Measurements from ENCODE around the gene TBC1D2B.
A peak's percentile ranks its signal among the peaks of the same experiment; 100 is the strongest.

The TBC1D2B gene
- 54.2 to 372 (median 119) reads per million in 9 experiments for total RNA-seq

- peak; percentile 84 for ATAC-seq (replicated peaks)
- peaks cover 38 to 40% of the 10 kb centered on the region in 2 donors for H3K4me1 Mint-ChIP-seq (ENCODE audit: low read depth in 2 of 2)
- H3K4me3 Mint-ChIP-seq, result peak within 1 kb of the TSS; percentile 94 to 100
- H3K27me3 Mint-ChIP-seq, result no peaks in the 10 kb centered on the region
- peaks cover 13% of the 10 kb centered on the region for H3K36me3 Mint-ChIP-seq (ENCODE audit: insufficient read depth)
- peak within 1 kb of the TSS; percentile 94 to 100 for H3K27ac Mint-ChIP-seq
- H3K9me3 Mint-ChIP-seq, result no peaks in the 10 kb centered on the region
- DNase-seq, result peak; percentile 55 to 60 (median 59)
These were observed at the start of gene TBC1D2B for GRCh38 chr15:78077053-78077870. Gene TBC1D2B (minus strand): TSS chr15:78077711. CDS start chr15:78077652, 59 bp downstream.

- H3K36me3 Mint-ChIP-seq (ENCODE audit: insufficient read depth), result peaks cover 1% of the 10 kb centered on the region
- H3K27ac Mint-ChIP-seq, result no peak overlapping the region
- peaks cover 3 to 6% of the 10 kb centered on the region in 2 donors for H3K4me1 Mint-ChIP-seq (ENCODE audit: low read depth in 2 of 2)
- H3K4me3 Mint-ChIP-seq, result no peak overlapping the region
- no peaks in the 10 kb centered on the region for H3K9me3 Mint-ChIP-seq
- no peak for DNase-seq
- no peaks in the 10 kb centered on the region for H3K27me3 Mint-ChIP-seq
- no peak for ATAC-seq (replicated peaks)
These were observed 47.8 kb upstream of the TBC1D2B start for GRCh38 chr15:78125267-78125666.

GRCh38 chr15:78120523-78120922 lies 43.0 kb upstream of the TBC1D2B start:
- no peak for ATAC-seq (replicated peaks)
- Mint-ChIP-seq H3K4me3 (no peak overlapping the region), H3K9me3 (no peaks in the 10 kb centered on the region), H3K36me3 (ENCODE audit: insufficient read depth) (peaks cover 3% of the 10 kb centered on the region), H3K27ac (no peak overlapping the region), H3K4me1 (ENCODE audit: low read depth in 2 of 2) (no peaks in the 10 kb centered on the region), H3K27me3 (no peaks in the 10 kb centered on the region)
- no peak for DNase-seq

GRCh38 chr15:78112551-78112950 lies 35.0 kb upstream of the TBC1D2B start:
- no peaks in the 10 kb centered on the region for H3K9me3 Mint-ChIP-seq
- H3K36me3 Mint-ChIP-seq (ENCODE audit: insufficient read depth), result peaks cover 7% of the 10 kb centered on the region
- DNase-seq (no peak), ATAC-seq (replicated peaks) (no peak)
- no peak overlapping the region for H3K4me3 Mint-ChIP-seq
- peak overlapping the region in 1 of 2 donors; percentile 15 for H3K27ac Mint-ChIP-seq
- H3K4me1 Mint-ChIP-seq (ENCODE audit: low read depth in 2 of 2), result peaks cover 5 to 9% of the 10 kb centered on the region in 2 donors
- H3K27me3 Mint-ChIP-seq, result no peaks in the 10 kb centered on the region

- no peak for ATAC-seq (replicated peaks)
- DNase-seq, result no peak
- H3K4me1 Mint-ChIP-seq (ENCODE audit: low read depth in 2 of 2), result peaks cover 6 to 9% of the 10 kb centered on the region in 2 donors
- peak overlapping the region in 1 of 2 donors; percentile 62 for H3K27ac Mint-ChIP-seq
- H3K36me3 Mint-ChIP-seq (ENCODE audit: insufficient read depth), result peaks cover 7% of the 10 kb centered on the region
- no peaks in the 10 kb centered on the region for H3K27me3 Mint-ChIP-seq
- H3K4me3 Mint-ChIP-seq, result no peak overlapping the region
- H3K9me3 Mint-ChIP-seq, result no peaks in the 10 kb centered on the region
These were observed 34.3 kb upstream of the TBC1D2B start for GRCh38 chr15:78111788-78112187.

GRCh38 chr15:78110916-78111475 lies 33.5 kb upstream of the TBC1D2B start:
- H3K27ac Mint-ChIP-seq, result no peak overlapping the region
- no peak for ATAC-seq (replicated peaks)

GRCh38 chr15:78110096-78110495 lies 32.6 kb upstream of the TBC1D2B start:
- no peak for ATAC-seq (replicated peaks)
- H3K36me3 Mint-ChIP-seq (ENCODE audit: insufficient read depth), result peaks cover 4% of the 10 kb centered on the region
- no peaks in the 10 kb centered on the region for H3K27me3 Mint-ChIP-seq
- no peak for DNase-seq
- no peak overlapping the region for H3K4me3 Mint-ChIP-seq
- H3K9me3 Mint-ChIP-seq, result no peaks in the 10 kb centered on the region
- H3K4me1 Mint-ChIP-seq (ENCODE audit: low read depth in 2 of 2), result peaks cover 21 to 23% of the 10 kb centered on the region in 2 donors
- no peak overlapping the region for H3K27ac Mint-ChIP-seq

More at GRCh38 chr15:78110916-78111475, 33.5 kb upstream of the TBC1D2B start:
- H3K4me3 Mint-ChIP-seq, result no peak overlapping the region
- H3K27me3 Mint-ChIP-seq, result no peaks in the 10 kb centered on the region
- DNase-seq, result no peak
- peaks cover 12 to 15% of the 10 kb centered on the region in 2 donors for H3K4me1 Mint-ChIP-seq (ENCODE audit: low read depth in 2 of 2)
- no peaks in the 10 kb centered on the region for H3K9me3 Mint-ChIP-seq
- H3K36me3 Mint-ChIP-seq (ENCODE audit: insufficient read depth), result peaks cover 4% of the 10 kb centered on the region

- H3K4me1 Mint-ChIP-seq (ENCODE audit: low read depth in 2 of 2), result peaks cover 31 to 33% of the 10 kb centered on the region in 2 donors
- no peak for ATAC-seq (replicated peaks)
- H3K9me3 Mint-ChIP-seq, result no peaks in the 10 kb centered on the region
- no peak for DNase-seq
- H3K36me3 Mint-ChIP-seq (ENCODE audit: insufficient read depth), result peaks cover 4% of the 10 kb centered on the region
- H3K4me3 Mint-ChIP-seq, result no peak overlapping the region
- H3K27me3 Mint-ChIP-seq, result no peaks in the 10 kb centered on the region
- H3K27ac Mint-ChIP-seq, result peak overlapping the region in 1 of 2 donors; percentile 28
These were observed 31.6 kb upstream of the TBC1D2B start for GRCh38 chr15:78109156-78109555.

- H3K4me3 Mint-ChIP-seq, result no peak overlapping the region
- H3K9me3 Mint-ChIP-seq, result no peaks in the 10 kb centered on the region
- peak; percentile 81 to 83 (median 81) for DNase-seq
- ATAC-seq (replicated peaks), result peak; percentile 78
- peak overlapping the region; percentile 8 to 28 for H3K27ac Mint-ChIP-seq
- no peaks in the 10 kb centered on the region for H3K27me3 Mint-ChIP-seq
- H3K4me1 Mint-ChIP-seq (ENCODE audit: low read depth in 2 of 2), result peaks cover 36 to 37% of the 10 kb centered on the region in 2 donors
- peaks cover 4% of the 10 kb centered on the region for H3K36me3 Mint-ChIP-seq (ENCODE audit: insufficient read depth)
These were observed 31.0 kb upstream of the TBC1D2B start for GRCh38 chr15:78108300-78109084.

- DNase-seq (no peak), ATAC-seq (replicated peaks) (no peak)
- Mint-ChIP-seq H3K4me3 (no peak overlapping the region), H3K9me3 (no peaks in the 10 kb centered on the region), H3K27me3 (no peaks in the 10 kb centered on the region), H3K27ac (peak overlapping the region in 1 of 2 donors; percentile 73), H3K36me3 (ENCODE audit: insufficient read depth) (peaks cover 4% of the 10 kb centered on the region), H3K4me1 (ENCODE audit: low read depth in 2 of 2) (peaks cover 43 to 47% of the 10 kb centered on the region in 2 donors)
These were observed 30.0 kb upstream of the TBC1D2B start for GRCh38 chr15:78107471-78107870.

GRCh38 chr15:78105476-78106241 lies 28.1 kb upstream of the TBC1D2B start:
- peak overlapping the region; percentile 57 to 78 for H3K4me3 Mint-ChIP-seq
- no peak for DNase-seq
- ATAC-seq (replicated peaks), result no peak
- no peaks in the 10 kb centered on the region for H3K9me3 Mint-ChIP-seq
- peaks cover 43 to 50% of the 10 kb centered on the region in 2 donors for H3K4me1 Mint-ChIP-seq (ENCODE audit: low read depth in 2 of 2)
- peak overlapping the region; percentile 44 to 84 for H3K27ac Mint-ChIP-seq
- no peaks in the 10 kb centered on the region for H3K27me3 Mint-ChIP-seq
- peaks cover 4% of the 10 kb centered on the region for H3K36me3 Mint-ChIP-seq (ENCODE audit: insufficient read depth)

- DNase-seq (no peak), ATAC-seq (replicated peaks) (no peak)
- peak overlapping the region; percentile 57 to 78 for H3K4me3 Mint-ChIP-seq
- H3K4me1 Mint-ChIP-seq (ENCODE audit: low read depth in 2 of 2), result peaks cover 43 to 50% of the 10 kb centered on the region in 2 donors
- H3K27me3 Mint-ChIP-seq, result no peaks in the 10 kb centered on the region
- H3K27ac Mint-ChIP-seq, result peak overlapping the region; percentile 96 to 98
- no peaks in the 10 kb centered on the region for H3K36me3 Mint-ChIP-seq (ENCODE audit: insufficient read depth)
- H3K9me3 Mint-ChIP-seq, result no peaks in the 10 kb centered on the region
These were observed 27.3 kb upstream of the TBC1D2B start for GRCh38 chr15:78104566-78105475.

All from effector memory CD8-positive, alpha-beta T cell (primary cell).